H1 (cell line): ENCODE measurements around the gene TACR2.

Source experiments
- BCL11A ChIP-seq, 2 experiments: IDR thresholded peaks; one replicate each; pipeline ENCODE4 v1.6.1; 2011; ENCODE audit warnings: low read depth in 2 of 2, low read length in 2 of 2, mild to moderate bottlenecking in 2 of 2
- HDAC6 ChIP-seq: IDR thresholded peaks from one replicate; pipeline ENCODE4 v1.7.1; 2012; ENCODE audit warnings: low read depth, mild to moderate bottlenecking, inconsistent platforms, low read length, moderate library complexity
- PHF8 ChIP-seq: fragments of 200-600 bp; sonication (generic); conservative IDR thresholded peaks from 2 replicates; pipeline ENCODE4 v1.7.1; 2012; ENCODE audit warnings: low read depth, mild to moderate bottlenecking, inconsistent platforms, low read length, moderate library complexity
- RAD21 ChIP-seq, 2 experiments: IDR thresholded peaks in 1 of 2; conservative IDR thresholded peaks in 1 of 2; 2 replicates each; pipeline ENCODE4 v1.6.1; 2011; ENCODE audit warnings: low read depth in 2 of 2, low read length in 2 of 2, improper control_type of control experiment in 1 of 2, inconsistent platforms in 1 of 2, mild to moderate bottlenecking in 1 of 2, moderate library complexity in 1 of 2
- SP1 ChIP-seq: IDR thresholded peaks from 2 replicates; pipeline ENCODE4 v1.6.1; 2011; ENCODE audit warnings: low read depth, low read length
- SRF ChIP-seq: IDR thresholded peaks from 2 replicates; pipeline ENCODE4 v1.6.1; 2011; ENCODE audit warnings: mild to moderate bottlenecking, low read depth, low read length, moderate library complexity

GRCh38 chr10:69459893-69460575 is 43.3 kb upstream of the TACR2 start:
- no peak for TF ChIP-seq HDAC6
- no peak for TF ChIP-seq SRF
- no peak for TF ChIP-seq RAD21 (IDR thresholded peaks at IDR 0.05 in 1 of 2, conservative IDR thresholded peaks at IDR 0.05 in 1 of 2; ENCODE audit: low read depth in 2 of 2, low read length in 2 of 2)
- no peak for TF ChIP-seq PHF8
- no peak for TF ChIP-seq BCL11A (IDR thresholded peaks at IDR 0.05; ENCODE audit: low read depth in 2 of 2, low read length in 2 of 2)
- TF ChIP-seq SP1, result no peak
